HepG2 (cell line): ENCODE results near the gene CLIP2. TPM values are rescaled to one million over a fixed set of nuclear protein-coding genes. Genes with fewer than 3 reads are reported as not detected.

Experiments
- ETV6 ChIP-seq: sonication (generic); formaldehyde crosslinking; conservative IDR thresholded peaks from 2 replicates; pipeline ENCODE4 v1.4.0; 2020; ENCODE audit warnings: missing genetic modification reagents
- FOXP1 ChIP-seq, 2 experiments: fragments of 450-650 bp in 1 of 2; IDR thresholded peaks; 2 replicates each; pipeline ENCODE4 v1.6.1; 2017 to 2018; ENCODE audit warnings: antibody characterized with exemption in 1 of 2
- HNF4A ChIP-seq: sonication (generic); formaldehyde crosslinking; IDR thresholded peaks from 2 replicates; pipeline ENCODE4 v1.4.0; 2020; ENCODE audit warnings: missing genetic modification reagents
- KLF12 ChIP-seq: sonication (generic); formaldehyde crosslinking; IDR thresholded peaks from 2 replicates; pipeline ENCODE4 v1.4.0; 2020; ENCODE audit warnings: missing genetic modification reagents, borderline replicate concordance
- KLF15 ChIP-seq: sonication (generic); formaldehyde crosslinking; IDR thresholded peaks from 2 replicates; pipeline ENCODE4 v1.8.1; 2023; ENCODE audit warnings: borderline replicate concordance, mild to moderate bottlenecking, inconsistent platforms, missing genetic modification reagents, mixed read lengths
- MTF2 ChIP-seq: sonication (generic); formaldehyde crosslinking; IDR thresholded peaks from 2 replicates; pipeline ENCODE4 v1.5.0; 2020; ENCODE audit warnings: missing genetic modification reagents, borderline replicate concordance
- MYC ChIP-seq: sonication (generic); formaldehyde crosslinking; IDR thresholded peaks from 2 replicates; pipeline ENCODE4 v1.9.0; 2021; ENCODE audit warnings: missing genetic modification reagents, borderline replicate concordance
- RARG ChIP-seq: sonication (generic); formaldehyde crosslinking; IDR thresholded peaks from 2 replicates; pipeline ENCODE4 v1.4.0; 2020; ENCODE audit warnings: low read depth, mild to moderate bottlenecking, missing genetic modification reagents
- TOE1 ChIP-seq: sonication (generic); formaldehyde crosslinking; IDR thresholded peaks from 2 replicates; pipeline ENCODE4 v1.4.0; 2020; ENCODE audit warnings: mild to moderate bottlenecking, missing genetic modification reagents
- TSC22D2 ChIP-seq: sonication (generic); formaldehyde crosslinking; IDR thresholded peaks from 2 replicates; pipeline ENCODE4 v1.5.1; 2020; ENCODE audit warnings: missing genetic modification reagents, mild to moderate bottlenecking, borderline replicate concordance
- ZNF20 ChIP-seq: sonication (generic); formaldehyde crosslinking; IDR thresholded peaks from 2 replicates; pipeline ENCODE4 v1.4.0; 2020; ENCODE audit warnings: mild to moderate bottlenecking, moderate library complexity, missing genetic modification reagents
- ZNF333 ChIP-seq: sonication (generic); formaldehyde crosslinking; IDR thresholded peaks from 2 replicates; pipeline ENCODE4 v1.4.0; 2020; ENCODE audit warnings: mild to moderate bottlenecking, missing genetic modification reagents, borderline replicate concordance
- ZNF644 ChIP-seq: IDR thresholded peaks from 2 replicates; pipeline ENCODE4 v1.6.1; 2016; ENCODE audit warnings: low read depth
- polyA plus RNA-seq, 8 experiments: library from polyadenylated mRNA; depleted of rRNA in 3 of 8; stranded (reverse) in 7 of 8; unstranded in 1 of 8; fragments of >200 nt; fragmentation: Illumina TruSeq in 4 of 8; extraction: Trizol in 4 of 8; gene quantifications; 2 replicates each; pipeline versions ENCODE4 v1.2.1 to v1.2.3, GENCODE V29; 2011 to 2016; ENCODE audit warnings: low read depth in 4 of 8, missing spikeins in 1 of 8, mixed read lengths in 1 of 8; ENCODE audit not compliant: insufficient read depth in 1 of 8
- total RNA-seq, 5 experiments: library from RNA; depleted of rRNA; stranded (reverse); fragments of >200 nt; fragmentation: Illumina TruSeq; extraction: Trizol; gene quantifications; 2 replicates each; pipeline ENCODE4 v1.2.3, GENCODE V29; 2016; ENCODE audit warnings: low read depth in 1 of 5
- TF ChIP-seq, protein P1 (sequence below): IDR thresholded peaks from 2 replicates; pipeline ENCODE4 v1.6.1; 2012; ENCODE audit warnings: low read depth, low read length, improper control_type of control experiment
- TF ChIP-seq, protein P2 (sequence below): sonication (generic); formaldehyde crosslinking; IDR thresholded peaks from 2 replicates; pipeline ENCODE4 v1.4.0; 2020; ENCODE audit warnings: mild to moderate bottlenecking, missing genetic modification reagents
- TF ChIP-seq, protein P3 (sequence below): sonication (generic); formaldehyde crosslinking; IDR thresholded peaks from 2 replicates; pipeline ENCODE4 v1.4.0; 2020; ENCODE audit warnings: mild to moderate bottlenecking, low read depth, missing genetic modification reagents
- TF ChIP-seq, protein P4 (sequence below), 2 experiments: fragments of 450-650 bp in 1 of 2; sonication (generic) in 1 of 2; formaldehyde crosslinking; IDR thresholded peaks; 2 replicates each; pipeline versions ENCODE4 v1.5.0 to v1.8.0; 2020 to 2022; ENCODE audit warnings: mild to moderate bottlenecking in 1 of 2, missing genetic modification reagents in 1 of 2
- TF ChIP-seq, protein P5 (sequence below): sonication (generic); formaldehyde crosslinking; IDR thresholded peaks from 2 replicates; pipeline ENCODE4 v1.5.0; 2020; ENCODE audit warnings: missing genetic modification reagents
- TF ChIP-seq, protein P6 (sequence below): sonication (generic); formaldehyde crosslinking; IDR thresholded peaks from 2 replicates; pipeline ENCODE4 v1.5.0; 2020; ENCODE audit warnings: mild to moderate bottlenecking, missing genetic modification reagents

Gene CLIP2
- total and polyA plus RNA-seq, 2 of the 13 experiments (the other 11 are each of a cell fraction or from before 2014, with no cell fraction given), result 6.5 to 17.4 TPM

DNA sequence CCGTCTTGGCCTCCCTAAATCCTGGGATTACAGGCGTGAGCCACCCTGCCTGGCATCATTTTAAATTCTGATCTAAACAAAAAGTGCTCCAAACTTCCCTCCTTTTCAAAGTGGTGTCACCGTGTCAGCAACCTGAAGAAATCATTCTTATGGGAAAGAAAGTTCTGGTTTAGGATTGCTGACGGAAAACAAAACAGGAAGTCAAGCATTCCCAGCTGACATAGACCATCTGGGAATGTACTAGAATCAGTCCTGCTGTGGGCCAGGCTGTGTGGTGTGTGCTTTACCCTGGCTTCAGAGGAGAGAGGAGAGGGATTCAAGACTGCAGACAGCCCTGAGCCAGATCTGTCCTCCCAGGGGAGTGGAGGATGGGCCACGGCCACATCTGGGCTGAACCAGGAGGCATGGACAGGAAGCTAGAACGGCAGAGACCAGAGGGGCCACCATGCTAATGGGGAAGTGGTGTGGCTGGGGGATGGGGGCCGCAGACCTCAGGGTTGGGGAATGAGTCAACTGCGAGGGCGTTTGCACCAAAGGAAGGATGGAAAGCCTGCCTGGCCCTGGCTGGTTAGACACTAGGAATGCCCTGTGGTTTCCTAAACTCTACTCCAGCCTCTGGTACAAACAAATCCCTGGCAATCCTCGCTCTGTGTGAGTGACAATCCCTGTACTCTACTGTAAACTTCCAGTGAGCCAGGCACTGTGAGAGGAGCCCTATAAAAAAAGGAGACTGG lies 16.7 kb upstream of the CLIP2 start (continued):
- TF ChIP-seq FOXP1 (IDR thresholded peaks at IDR 0.05), result no peak
- TF ChIP-seq FOXP1 (CRISPR knock-in tag; IDR thresholded peaks at IDR 0.05), result no peak
- TF ChIP-seq MYC (CRISPR knock-in tag), result peak; percentile 28; the same call in 1 of the 2 replicates
- TF ChIP-seq, protein P1, sequence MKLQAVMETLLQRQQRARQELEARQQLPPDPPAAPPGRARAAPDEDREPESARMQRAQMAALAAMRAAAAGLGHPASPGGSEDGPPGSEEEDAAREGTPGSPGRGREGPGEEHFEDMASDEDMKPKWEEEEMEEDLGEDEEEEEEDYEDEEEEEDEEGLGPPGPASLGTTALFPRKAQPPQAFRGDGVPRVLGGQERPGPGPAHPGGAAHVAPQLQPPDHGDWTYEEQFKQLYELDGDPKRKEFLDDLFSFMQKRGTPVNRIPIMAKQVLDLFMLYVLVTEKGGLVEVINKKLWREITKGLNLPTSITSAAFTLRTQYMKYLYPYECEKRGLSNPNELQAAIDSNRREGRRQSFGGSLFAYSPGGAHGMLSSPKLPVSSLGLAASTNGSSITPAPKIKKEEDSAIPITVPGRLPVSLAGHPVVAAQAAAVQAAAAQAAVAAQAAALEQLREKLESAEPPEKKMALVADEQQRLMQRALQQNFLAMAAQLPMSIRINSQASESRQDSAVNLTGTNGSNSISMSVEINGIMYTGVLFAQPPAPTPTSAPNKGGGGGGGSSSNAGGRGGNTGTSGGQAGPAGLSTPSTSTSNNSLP, result no peak
- no peak for TF ChIP-seq KLF12 (CRISPR knock-in tag)
- no peak for TF ChIP-seq RARG (CRISPR knock-in tag)
- no peak for TF ChIP-seq MTF2 (CRISPR knock-in tag)
- TF ChIP-seq, protein P2, sequence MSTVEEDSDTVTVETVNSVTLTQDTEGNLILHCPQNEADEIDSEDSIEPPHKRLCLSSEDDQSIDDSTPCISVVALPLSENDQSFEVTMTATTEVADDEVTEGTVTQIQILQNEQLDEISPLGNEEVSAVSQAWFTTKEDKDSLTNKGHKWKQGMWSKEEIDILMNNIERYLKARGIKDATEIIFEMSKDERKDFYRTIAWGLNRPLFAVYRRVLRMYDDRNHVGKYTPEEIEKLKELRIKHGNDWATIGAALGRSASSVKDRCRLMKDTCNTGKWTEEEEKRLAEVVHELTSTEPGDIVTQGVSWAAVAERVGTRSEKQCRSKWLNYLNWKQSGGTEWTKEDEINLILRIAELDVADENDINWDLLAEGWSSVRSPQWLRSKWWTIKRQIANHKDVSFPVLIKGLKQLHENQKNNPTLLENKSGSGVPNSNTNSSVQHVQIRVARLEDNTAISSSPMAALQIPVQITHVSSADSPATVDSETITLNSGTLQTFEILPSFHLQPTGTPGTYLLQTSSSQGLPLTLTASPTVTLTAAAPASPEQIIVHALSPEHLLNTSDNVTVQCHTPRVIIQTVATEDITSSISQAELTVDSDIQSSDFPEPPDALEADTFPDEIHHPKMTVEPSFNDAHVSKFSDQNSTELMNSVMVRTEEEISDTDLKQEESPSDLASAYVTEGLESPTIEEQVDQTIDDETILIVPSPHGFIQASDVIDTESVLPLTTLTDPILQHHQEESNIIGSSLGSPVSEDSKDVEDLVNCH (CRISPR knock-in tag), result no peak
- no peak for TF ChIP-seq KLF15 (CRISPR knock-in tag)
- no peak for TF ChIP-seq ETV6 (CRISPR knock-in tag)
- TF ChIP-seq ZNF644 (CRISPR knock-in tag), result peak; percentile 66; the same call in 1 of the 2 replicates
- TF ChIP-seq ZNF333, result no peak
- TF ChIP-seq, protein P3, sequence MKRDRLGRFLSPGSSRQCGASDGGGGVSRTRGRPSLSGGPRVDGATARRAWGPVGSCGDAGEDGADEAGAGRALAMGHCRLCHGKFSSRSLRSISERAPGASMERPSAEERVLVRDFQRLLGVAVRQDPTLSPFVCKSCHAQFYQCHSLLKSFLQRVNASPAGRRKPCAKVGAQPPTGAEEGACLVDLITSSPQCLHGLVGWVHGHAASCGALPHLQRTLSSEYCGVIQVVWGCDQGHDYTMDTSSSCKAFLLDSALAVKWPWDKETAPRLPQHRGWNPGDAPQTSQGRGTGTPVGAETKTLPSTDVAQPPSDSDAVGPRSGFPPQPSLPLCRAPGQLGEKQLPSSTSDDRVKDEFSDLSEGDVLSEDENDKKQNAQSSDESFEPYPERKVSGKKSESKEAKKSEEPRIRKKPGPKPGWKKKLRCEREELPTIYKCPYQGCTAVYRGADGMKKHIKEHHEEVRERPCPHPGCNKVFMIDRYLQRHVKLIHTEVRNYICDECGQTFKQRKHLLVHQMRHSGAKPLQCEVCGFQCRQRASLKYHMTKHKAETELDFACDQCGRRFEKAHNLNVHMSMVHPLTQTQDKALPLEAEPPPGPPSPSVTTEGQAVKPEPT (CRISPR knock-in tag), result no peak
- TF ChIP-seq, protein P4, sequence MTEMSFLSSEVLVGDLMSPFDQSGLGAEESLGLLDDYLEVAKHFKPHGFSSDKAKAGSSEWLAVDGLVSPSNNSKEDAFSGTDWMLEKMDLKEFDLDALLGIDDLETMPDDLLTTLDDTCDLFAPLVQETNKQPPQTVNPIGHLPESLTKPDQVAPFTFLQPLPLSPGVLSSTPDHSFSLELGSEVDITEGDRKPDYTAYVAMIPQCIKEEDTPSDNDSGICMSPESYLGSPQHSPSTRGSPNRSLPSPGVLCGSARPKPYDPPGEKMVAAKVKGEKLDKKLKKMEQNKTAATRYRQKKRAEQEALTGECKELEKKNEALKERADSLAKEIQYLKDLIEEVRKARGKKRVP (CRISPR knock-in tag; IDR thresholded peaks at IDR 0.05), result no peak
- TF ChIP-seq, protein P5, sequence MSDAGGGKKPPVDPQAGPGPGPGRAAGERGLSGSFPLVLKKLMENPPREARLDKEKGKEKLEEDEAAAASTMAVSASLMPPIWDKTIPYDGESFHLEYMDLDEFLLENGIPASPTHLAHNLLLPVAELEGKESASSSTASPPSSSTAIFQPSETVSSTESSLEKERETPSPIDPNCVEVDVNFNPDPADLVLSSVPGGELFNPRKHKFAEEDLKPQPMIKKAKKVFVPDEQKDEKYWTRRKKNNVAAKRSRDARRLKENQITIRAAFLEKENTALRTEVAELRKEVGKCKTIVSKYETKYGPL (CRISPR knock-in tag), result no peak
- no peak; the same call in 1 of the 2 replicates for TF ChIP-seq HNF4A (CRISPR knock-in tag)
- TF ChIP-seq ZNF20 (CRISPR knock-in tag), result no peak
- TF ChIP-seq, protein P6, sequence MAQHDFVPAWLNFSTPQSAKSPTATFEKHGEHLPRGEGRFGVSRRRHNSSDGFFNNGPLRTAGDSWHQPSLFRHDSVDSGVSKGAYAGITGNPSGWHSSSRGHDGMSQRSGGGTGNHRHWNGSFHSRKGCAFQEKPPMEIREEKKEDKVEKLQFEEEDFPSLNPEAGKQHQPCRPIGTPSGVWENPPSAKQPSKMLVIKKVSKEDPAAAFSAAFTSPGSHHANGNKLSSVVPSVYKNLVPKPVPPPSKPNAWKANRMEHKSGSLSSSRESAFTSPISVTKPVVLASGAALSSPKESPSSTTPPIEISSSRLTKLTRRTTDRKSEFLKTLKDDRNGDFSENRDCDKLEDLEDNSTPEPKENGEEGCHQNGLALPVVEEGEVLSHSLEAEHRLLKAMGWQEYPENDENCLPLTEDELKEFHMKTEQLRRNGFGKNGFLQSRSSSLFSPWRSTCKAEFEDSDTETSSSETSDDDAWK (CRISPR knock-in tag), result no peak
- no peak for TF ChIP-seq TOE1
- no peak for TF ChIP-seq TSC22D2 (CRISPR knock-in tag)
